Thyroid gland (tissue), 4 donors: Measurements from ENCODE around the gene EFR3B.

ENCODE experiments used
- CTCF ChIP-seq, 6 experiments: fragments of 200-600 bp in 3 of 6; fragments of 450-650 bp in 3 of 6; sonication (generic) in 3 of 6; IDR thresholded peaks; one replicate each; pipeline ENCODE4 v1.5.1; 2016 to 2019; ENCODE audit warnings: antibody characterized with exemption in 6 of 6, mild to moderate bottlenecking in 2 of 6, inconsistent platforms in 1 of 6, moderate library complexity in 1 of 6
- POLR2A ChIP-seq, 2 donors: fragments of 450-650 bp; IDR thresholded peaks; one replicate each; pipeline ENCODE4 v1.6.1; 2017; ENCODE audit warnings: antibody characterized with exemption in 2 of 2, mild to moderate bottlenecking in 2 of 2, moderate library complexity in 1 of 2

GRCh38 chr2:25109822-25110221, 67.9 kb downstream of the EFR3B start:
- TF ChIP-seq POLR2A (IDR thresholded peaks at IDR 0.05) (no peak), CTCF (IDR thresholded peaks at IDR 0.05) (no peak)
